MM.1S (cell line): Measurements from ENCODE around the gene HDDC3.

Experiments
- DNase-seq: peaks from one replicate; pipeline ENCODE4 v3.0.0-alpha.2; 2015
- H2AFZ ChIP-seq: fragments of 300-600 bp; sonication (generic); 2 replicates; pipeline ENCODE4 v1.6.0; 2016; ENCODE audit warnings: antibody characterized with exemption, low read length
- H3F3A ChIP-seq: fragments of 300-600 bp; sonication (generic); 2 replicates; pipeline ENCODE4 v1.6.1; 2016; ENCODE audit warnings: mild to moderate bottlenecking, antibody characterized with exemption, low read length, moderate library complexity, mixed read lengths; ENCODE audit not compliant: insufficient read depth
- H3K27ac ChIP-seq: fragments of 300-600 bp; sonication (generic); 2 replicates; pipeline ENCODE4 v1.5.1; 2016; ENCODE audit warnings: mild to moderate bottlenecking, low read length
- H3K27me3 ChIP-seq: fragments of 300-600 bp; sonication (generic); replicated peaks from 2 replicates; pipeline ENCODE4 v1.6.0; 2016; ENCODE audit warnings: low read length; ENCODE audit not compliant: insufficient read depth
- H3K36me3 ChIP-seq: fragments of 300-600 bp; sonication (generic); replicated peaks from 2 replicates; pipeline ENCODE4 v1.6.1; 2016; ENCODE audit warnings: mild to moderate bottlenecking, low read length, mixed read lengths; ENCODE audit not compliant: insufficient read depth
- H3K4me1 ChIP-seq: fragments of 300-600 bp; sonication (generic); 2 replicates; pipeline ENCODE4 v1.6.1; 2016; ENCODE audit warnings: low read length, mixed read lengths
- H3K4me2 ChIP-seq: fragments of 300-600 bp; sonication (generic); 2 replicates; pipeline ENCODE4 v1.6.0; 2016; ENCODE audit warnings: low read depth, low read length
- H3K4me3 ChIP-seq: fragments of 300-600 bp; sonication (generic); 2 replicates; pipeline ENCODE4 v1.5.1; 2016; ENCODE audit warnings: low read length, mixed read lengths
- H3K79me2 ChIP-seq: fragments of 300-600 bp; sonication (generic); 2 replicates; pipeline ENCODE4 v1.6.1; 2016; ENCODE audit warnings: mixed run types, low read length, mixed read lengths
- H3K9ac ChIP-seq: fragments of 300-600 bp; sonication (generic); 2 replicates; pipeline ENCODE4 v1.6.1; 2016; ENCODE audit warnings: low read length, mixed read lengths
- H3K9me2 ChIP-seq: fragments of 300-600 bp; sonication (generic); replicated peaks from 2 replicates; pipeline ENCODE4 v1.6.1; 2016; ENCODE audit warnings: mild to moderate bottlenecking, low read length, mixed read lengths; ENCODE audit not compliant: insufficient read depth
- H3K9me3 ChIP-seq: fragments of 300-600 bp; sonication (generic); replicated peaks from 2 replicates; pipeline ENCODE4 v1.6.1; 2016; ENCODE audit warnings: mild to moderate bottlenecking, low read length, mixed read lengths; ENCODE audit not compliant: insufficient read depth
- H4K20me1 ChIP-seq: fragments of 300-600 bp; sonication (generic); 2 replicates; pipeline ENCODE4 v1.6.1; 2016; ENCODE audit warnings: mild to moderate bottlenecking, low read length, moderate library complexity, mixed read lengths; ENCODE audit not compliant: insufficient read depth
- EZH2 ChIP-seq: fragments of 300-600 bp; sonication (generic); optimal IDR thresholded peaks from 2 replicates; pipeline ENCODE3; 2017; ENCODE audit warnings: low read depth, mild to moderate bottlenecking, antibody characterized with exemption, low read length, mixed read lengths
- EZH2phosphoT487 ChIP-seq: fragments of 300-600 bp; sonication (generic); IDR thresholded peaks from 2 replicates; pipeline ENCODE4 v1.6.1; 2018; ENCODE audit warnings: antibody characterized with exemption, low read length
- TF ChIP-seq, protein P1 (sequence below): fragments of 300-600 bp; sonication (generic); IDR thresholded peaks from 2 replicates; pipeline ENCODE4 v1.5.1; 2016; ENCODE audit warnings: antibody characterized with exemption, low read length, mixed read lengths

HDDC3 gene

DNA sequence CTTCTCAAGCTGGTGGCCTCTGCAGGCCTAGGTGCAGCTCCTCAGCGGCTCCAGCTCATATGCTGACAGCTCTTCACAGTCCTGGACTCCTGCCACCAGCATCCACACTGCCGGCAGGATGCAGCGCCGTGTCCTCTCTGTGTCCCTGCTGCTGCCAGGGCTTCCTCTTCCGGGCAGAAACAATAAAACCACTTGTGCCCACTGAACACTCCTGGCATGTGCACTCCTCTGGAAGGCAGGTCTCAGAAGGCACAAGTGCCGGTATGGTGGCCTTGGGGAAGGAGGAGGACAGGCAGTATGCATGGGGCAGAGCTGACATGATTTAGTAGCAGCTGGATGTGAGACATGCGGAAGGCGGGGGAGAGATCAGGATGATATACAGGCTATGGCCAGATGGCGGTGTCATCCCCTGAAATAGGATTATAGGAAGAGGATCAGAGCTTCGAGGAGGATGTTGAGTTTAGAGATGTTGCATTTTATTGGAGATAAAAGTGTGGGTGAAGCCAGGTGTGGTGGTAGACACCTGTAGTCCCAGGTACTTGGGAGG lies 36.7 kb downstream of the HDDC3 start:
- Histone ChIP-seq H3K9me2 (no peaks in the 10 kb centered on the region), H3K27ac (no peak overlapping the region), H3K9me3 (no peaks in the 10 kb centered on the region), H3K27me3 (0 out of 2 replicates have a peak, but pooled peaks cover 2% of the 10 kb centered on the region), H3K9ac (no peak overlapping the region), H3K79me2 (no peaks in the 10 kb centered on the region), H3F3A (no peaks in the 10 kb centered on the region), H2AFZ (no peak overlapping the region), H3K4me1 (0 out of 2 replicates have a peak, but pooled peaks cover 3% of the 10 kb centered on the region), H3K36me3 (no peaks in the 10 kb centered on the region), H3K4me3 (no peak overlapping the region), H4K20me1 (no peaks in the 10 kb centered on the region), H3K4me2 (no peak overlapping the region)
- TF ChIP-seq, protein P1, sequence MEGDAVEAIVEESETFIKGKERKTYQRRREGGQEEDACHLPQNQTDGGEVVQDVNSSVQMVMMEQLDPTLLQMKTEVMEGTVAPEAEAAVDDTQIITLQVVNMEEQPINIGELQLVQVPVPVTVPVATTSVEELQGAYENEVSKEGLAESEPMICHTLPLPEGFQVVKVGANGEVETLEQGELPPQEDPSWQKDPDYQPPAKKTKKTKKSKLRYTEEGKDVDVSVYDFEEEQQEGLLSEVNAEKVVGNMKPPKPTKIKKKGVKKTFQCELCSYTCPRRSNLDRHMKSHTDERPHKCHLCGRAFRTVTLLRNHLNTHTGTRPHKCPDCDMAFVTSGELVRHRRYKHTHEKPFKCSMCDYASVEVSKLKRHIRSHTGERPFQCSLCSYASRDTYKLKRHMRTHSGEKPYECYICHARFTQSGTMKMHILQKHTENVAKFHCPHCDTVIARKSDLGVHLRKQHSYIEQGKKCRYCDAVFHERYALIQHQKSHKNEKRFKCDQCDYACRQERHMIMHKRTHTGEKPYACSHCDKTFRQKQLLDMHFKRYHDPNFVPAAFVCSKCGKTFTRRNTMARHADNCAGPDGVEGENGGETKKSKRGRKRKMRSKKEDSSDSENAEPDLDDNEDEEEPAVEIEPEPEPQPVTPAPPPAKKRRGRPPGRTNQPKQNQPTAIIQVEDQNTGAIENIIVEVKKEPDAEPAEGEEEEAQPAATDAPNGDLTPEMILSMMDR, result no peak
- TF ChIP-seq EZH2, result no peak
- no peak for TF ChIP-seq EZH2phosphoT487
- DNase-seq, result no peak

- Histone ChIP-seq H3K4me2 (no peak overlapping the region), H3F3A (no peaks in the 10 kb centered on the region), H3K27ac (no peak overlapping the region), H3K4me1 (0 out of 2 replicates have a peak, but pooled peaks cover 3% of the 10 kb centered on the region), H3K4me3 (no peak overlapping the region), H3K27me3 (peaks cover 3% of the 10 kb centered on the region; the same call in 1 of the 2 replicates), H2AFZ (no peak overlapping the region), H4K20me1 (no peaks in the 10 kb centered on the region), H3K36me3 (no peaks in the 10 kb centered on the region), H3K79me2 (no peaks in the 10 kb centered on the region), H3K9me3 (no peaks in the 10 kb centered on the region), H3K9ac (no peak overlapping the region), H3K9me2 (no peaks in the 10 kb centered on the region)
- TF ChIP-seq, protein P1, result peak; percentile 23
- TF ChIP-seq EZH2, result no peak
- DNase-seq, result no peak
Observed at GRCh38 chr15:90893175-90894090, 38.9 kb downstream of the HDDC3 start.

DNA sequence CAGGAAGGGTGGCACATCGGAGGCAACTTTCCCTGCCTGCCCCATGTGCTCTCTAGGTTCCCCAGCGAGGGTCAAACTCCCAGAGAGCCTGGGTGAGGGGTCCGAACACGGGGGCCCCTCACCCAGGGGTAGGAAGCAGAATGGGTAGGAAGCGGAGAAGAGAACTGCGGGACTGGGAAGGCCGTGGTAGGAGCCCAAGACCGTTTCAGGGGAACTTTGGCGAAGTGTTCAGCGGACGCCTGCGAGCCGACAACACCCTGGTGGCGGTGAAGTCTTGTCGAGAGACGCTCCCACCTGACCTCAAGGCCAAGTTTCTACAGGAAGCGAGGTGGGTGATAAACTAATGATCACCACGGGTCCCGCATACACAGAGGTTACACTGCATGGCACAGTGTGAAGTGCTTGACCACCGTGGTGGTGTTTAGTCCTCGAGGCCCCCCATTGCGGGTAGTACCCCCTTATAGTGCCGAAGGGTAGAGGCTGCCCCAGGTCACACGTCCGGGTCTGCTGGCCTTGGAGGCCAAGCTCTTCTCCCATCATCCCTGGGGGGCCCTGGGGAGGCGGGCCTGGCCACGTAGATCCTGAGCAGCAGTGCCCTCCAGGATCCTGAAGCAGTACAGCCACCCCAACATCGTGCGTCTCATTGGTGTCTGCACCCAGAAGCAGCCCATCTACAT lies 39.7 kb downstream of the HDDC3 start:
- no peaks in the 10 kb centered on the region for H4K20me1 ChIP-seq
- no peak overlapping the region for H3K4me3 ChIP-seq
- H3K27me3 ChIP-seq, result peaks cover 5% of the 10 kb centered on the region; the same call in 1 of the 2 replicates
- no peak overlapping the region for H3K9ac ChIP-seq
- H3K4me2 ChIP-seq, result no peak overlapping the region
- no peaks in the 10 kb centered on the region for H3K9me2 ChIP-seq
- no peaks in the 10 kb centered on the region for H3F3A ChIP-seq
- no peaks in the 10 kb centered on the region for H3K9me3 ChIP-seq
- TF ChIP-seq EZH2 (no peak), EZH2phosphoT487 (no peak)
- TF ChIP-seq, protein P1, result no peak
- H3K4me1 ChIP-seq, result 0 out of 2 replicates have a peak, but pooled peaks cover 3% of the 10 kb centered on the region
- no peak for DNase-seq
- H3K27ac ChIP-seq, result no peak overlapping the region
- no peak overlapping the region for H2AFZ ChIP-seq
- H3K79me2 ChIP-seq, result no peaks in the 10 kb centered on the region
- no peaks in the 10 kb centered on the region for H3K36me3 ChIP-seq
